ENCODE results near the gene HDAC5.

Gene HDAC5

GRCh38 chr17:44113382-44113781 lies 10.1 kb downstream of the HDAC5 start:
- TF ChIP-seq, protein P1, sequence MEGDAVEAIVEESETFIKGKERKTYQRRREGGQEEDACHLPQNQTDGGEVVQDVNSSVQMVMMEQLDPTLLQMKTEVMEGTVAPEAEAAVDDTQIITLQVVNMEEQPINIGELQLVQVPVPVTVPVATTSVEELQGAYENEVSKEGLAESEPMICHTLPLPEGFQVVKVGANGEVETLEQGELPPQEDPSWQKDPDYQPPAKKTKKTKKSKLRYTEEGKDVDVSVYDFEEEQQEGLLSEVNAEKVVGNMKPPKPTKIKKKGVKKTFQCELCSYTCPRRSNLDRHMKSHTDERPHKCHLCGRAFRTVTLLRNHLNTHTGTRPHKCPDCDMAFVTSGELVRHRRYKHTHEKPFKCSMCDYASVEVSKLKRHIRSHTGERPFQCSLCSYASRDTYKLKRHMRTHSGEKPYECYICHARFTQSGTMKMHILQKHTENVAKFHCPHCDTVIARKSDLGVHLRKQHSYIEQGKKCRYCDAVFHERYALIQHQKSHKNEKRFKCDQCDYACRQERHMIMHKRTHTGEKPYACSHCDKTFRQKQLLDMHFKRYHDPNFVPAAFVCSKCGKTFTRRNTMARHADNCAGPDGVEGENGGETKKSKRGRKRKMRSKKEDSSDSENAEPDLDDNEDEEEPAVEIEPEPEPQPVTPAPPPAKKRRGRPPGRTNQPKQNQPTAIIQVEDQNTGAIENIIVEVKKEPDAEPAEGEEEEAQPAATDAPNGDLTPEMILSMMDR (IDR thresholded peaks at IDR 0.05; ENCODE audit: borderline replicate concordance, insufficient read depth, low read depth, low read length): no peak
- H3K4me3 ChIP-seq (ENCODE audit: low read depth, low read length): no peak overlapping the region

DNA sequence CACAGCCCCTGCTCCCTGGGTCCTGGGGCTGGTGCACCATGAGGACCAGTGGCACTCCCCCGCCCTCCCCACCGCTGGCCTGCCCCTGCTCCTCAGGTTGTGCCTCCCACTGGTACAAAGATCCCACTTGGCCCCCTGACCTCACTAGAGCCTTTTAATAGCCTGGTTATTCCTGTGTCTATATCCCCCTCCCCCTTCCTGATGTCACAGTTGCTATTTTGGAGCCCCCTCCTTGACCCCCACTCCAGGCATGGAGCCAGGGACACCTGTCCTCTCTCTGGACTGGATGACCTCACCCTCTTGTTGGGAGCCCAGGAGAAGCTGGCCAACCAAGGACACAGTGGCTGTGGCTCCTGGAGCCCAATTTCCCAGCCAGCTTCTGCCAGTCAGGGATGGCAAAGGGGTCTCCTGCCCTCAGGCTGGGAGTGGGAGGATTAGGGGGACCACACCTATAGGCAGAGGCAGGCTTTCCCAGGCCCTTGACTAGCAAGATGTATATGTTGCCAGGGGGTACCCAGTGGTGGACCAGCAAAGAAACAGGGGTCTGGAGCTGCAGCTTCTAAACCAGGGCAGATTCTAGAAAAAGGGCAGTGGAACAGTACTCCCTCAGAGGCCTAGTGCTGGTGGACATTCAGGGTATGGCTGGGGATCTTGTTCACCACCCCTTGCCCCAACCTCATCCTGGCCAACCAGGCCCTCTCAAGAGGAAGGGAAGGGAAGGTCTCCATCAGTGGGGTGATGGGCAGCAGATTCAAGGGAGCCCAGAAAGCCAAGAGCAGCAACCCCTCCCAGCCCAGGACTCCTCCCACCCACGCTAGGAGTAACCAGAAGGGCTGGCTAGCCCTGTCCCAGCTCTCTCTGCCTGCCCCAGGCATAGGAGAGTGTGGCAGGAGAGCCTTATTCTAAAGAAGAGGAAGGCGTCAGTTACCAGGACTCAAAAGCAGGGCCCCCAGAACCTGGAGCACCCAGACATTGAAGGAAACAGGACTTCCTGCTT lies 10.9 kb downstream of the HDAC5 start:
- TF ChIP-seq, protein P1 (IDR thresholded peaks at IDR 0.05; ENCODE audit: borderline replicate concordance, insufficient read depth, low read depth, low read length): no peak
- no peak overlapping the region for H3K4me3 ChIP-seq (ENCODE audit: low read depth, low read length)

GRCh38 chr17:44111777-44112176 lies 11.7 kb downstream of the HDAC5 start:
- TF ChIP-seq, protein P1 (IDR thresholded peaks at IDR 0.05; ENCODE audit: borderline replicate concordance, insufficient read depth, low read depth, low read length): no peak
- no peak overlapping the region for H3K4me3 ChIP-seq (ENCODE audit: low read depth, low read length)

DNA sequence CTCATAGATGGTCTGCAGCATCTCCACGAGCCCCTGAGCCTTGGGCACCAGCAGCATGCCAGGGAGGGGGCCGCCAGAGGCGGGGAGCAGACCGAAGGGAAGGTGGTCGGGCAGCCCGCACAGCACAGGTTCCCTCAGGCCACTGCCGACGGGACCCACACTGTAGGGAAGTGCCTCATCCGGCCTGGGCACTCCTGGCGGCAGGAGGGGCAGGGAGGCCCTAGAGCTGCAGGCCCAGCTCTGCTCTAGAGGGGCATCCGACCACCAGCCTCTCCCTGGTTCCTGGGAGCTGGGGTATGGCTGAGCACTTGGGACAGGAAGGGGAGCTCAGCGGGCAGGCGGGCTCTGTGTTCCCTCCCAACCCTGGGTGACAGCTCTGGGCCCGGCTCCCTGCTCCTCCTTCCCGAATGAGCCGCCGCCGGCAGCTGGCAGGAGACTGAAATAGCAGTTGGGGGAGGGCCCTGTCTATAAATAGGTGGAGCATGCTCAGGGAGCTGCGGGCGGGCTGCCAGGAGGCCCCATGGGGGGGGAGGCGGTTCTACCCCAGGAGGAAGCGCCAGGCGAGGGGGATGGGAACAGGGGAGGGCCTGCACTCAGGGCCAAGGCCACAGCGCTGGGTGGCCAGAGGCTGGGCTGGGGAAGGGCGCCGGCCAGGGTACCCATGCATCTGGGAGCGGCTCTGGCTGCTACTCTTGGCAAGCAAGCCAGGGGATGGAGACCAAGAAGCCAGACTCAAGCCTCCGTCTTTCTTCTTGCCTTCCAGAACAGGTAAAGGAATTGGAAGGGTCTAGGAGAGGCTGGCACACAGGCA lies 12.4 kb downstream of the HDAC5 start:
- TF ChIP-seq, protein P1 (IDR thresholded peaks at IDR 0.05; ENCODE audit: borderline replicate concordance, insufficient read depth, low read depth, low read length): no peak
- H3K4me3 ChIP-seq (ENCODE audit: low read depth, low read length): peak overlapping the region; percentile 50

DNA sequence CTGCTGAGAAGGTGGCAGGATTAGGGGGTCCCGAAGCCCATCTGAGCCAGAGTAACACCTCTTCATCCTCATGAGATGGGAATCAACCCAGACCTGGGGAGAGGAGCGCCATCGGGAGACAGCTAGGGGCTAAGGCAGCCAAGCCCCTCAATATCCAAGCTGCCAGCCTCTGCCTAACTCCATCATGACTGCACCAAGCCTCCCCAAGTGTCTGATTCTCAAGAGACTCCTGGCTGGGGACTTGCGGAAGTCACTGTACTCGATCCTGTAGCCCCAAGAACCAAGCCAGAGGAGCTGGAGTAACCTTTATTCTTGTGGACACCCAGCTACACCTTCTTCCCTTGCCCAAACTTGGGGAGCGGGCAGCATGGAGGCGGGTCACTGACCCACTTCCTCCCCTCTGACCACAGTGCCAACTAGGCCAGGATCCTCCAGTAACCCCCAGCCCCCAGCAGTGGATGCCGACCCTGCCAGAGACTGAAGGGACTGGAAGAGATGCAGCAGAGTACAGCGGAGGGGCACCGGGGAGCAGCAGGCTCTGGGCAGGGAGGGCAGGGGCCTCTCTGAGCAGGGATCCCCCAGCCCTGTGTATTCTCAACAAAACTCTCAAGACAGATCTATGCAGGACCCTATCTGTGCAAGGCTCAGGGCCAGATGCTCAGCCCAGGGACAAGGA lies 13.3 kb downstream of the HDAC5 start:
- TF ChIP-seq, protein P1 (IDR thresholded peaks at IDR 0.05; ENCODE audit: borderline replicate concordance, insufficient read depth, low read depth, low read length): no peak
- peak overlapping the region; percentile 50 for H3K4me3 ChIP-seq (ENCODE audit: low read depth, low read length)

DNA sequence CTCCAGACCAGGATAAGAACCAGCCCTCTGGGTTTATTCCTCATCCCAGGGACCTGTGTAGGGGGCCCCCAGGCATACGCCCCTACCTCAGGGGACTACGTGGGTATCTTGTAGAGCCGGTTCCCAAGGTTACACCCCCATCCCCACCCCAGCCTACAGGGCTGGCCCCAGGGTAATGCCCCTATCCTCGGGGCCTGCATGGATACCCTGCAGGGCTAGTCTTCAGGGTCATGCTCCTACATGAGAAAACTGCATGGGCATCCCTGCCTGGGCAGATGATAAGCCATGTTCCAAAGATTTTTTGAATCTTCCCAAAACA lies 14.2 kb downstream of the HDAC5 start:
- H3K4me3 ChIP-seq (ENCODE audit: low read depth, low read length): no peak overlapping the region
- TF ChIP-seq, protein P1 (IDR thresholded peaks at IDR 0.05; ENCODE audit: borderline replicate concordance, insufficient read depth, low read depth, low read length): no peak
